Mesothelial cell of epicardium (in vitro differentiated cells): ENCODE data around the gene CH25H. TPM values are rescaled to one million over a fixed set of nuclear protein-coding genes. Genes with fewer than 3 reads are reported as not detected.

Experiments used
- DNase-seq, 2 experiments: peaks; one replicate each; pipeline ENCODE4 v3.0.0; 2021; ENCODE audit warnings: low spot score in 2 of 2; ENCODE audit not compliant: unreplicated experiment in 2 of 2
- H3K27ac Mint-ChIP-seq: 2 replicates; pipeline ENCODE4 v1.8.0; 2021; ENCODE audit warnings: mixed read lengths
- H3K27me3 Mint-ChIP-seq: 2 replicates; pipeline ENCODE4 v1.8.0; 2021; ENCODE audit warnings: low read depth, mixed read lengths
- H3K36me3 Mint-ChIP-seq: 2 replicates; pipeline ENCODE4 v1.8.0; 2021; ENCODE audit warnings: mixed read lengths
- H3K4me1 Mint-ChIP-seq: 2 replicates; pipeline ENCODE4 v1.8.0; 2021; ENCODE audit warnings: mixed read lengths
- H3K4me3 Mint-ChIP-seq: 2 replicates; pipeline ENCODE4 v1.8.0; 2021; ENCODE audit warnings: mild to moderate bottlenecking, moderate library complexity, mixed read lengths
- H3K9me3 Mint-ChIP-seq: 2 replicates; pipeline ENCODE4 v1.8.0; 2021; ENCODE audit warnings: mixed read lengths
- total RNA-seq: library from RNA; stranded (reverse); gene quantifications from 3 replicates; pipeline ENCODE4 v1.2.1, GENCODE V29; 2021
- TF ChIP-seq, protein P1 (sequence below): fragments of 200-600 bp; sonication (generic); IDR thresholded peaks from one replicate; pipeline ENCODE4 v1.5.0; 2021; ENCODE audit warnings: antibody characterized with exemption; ENCODE audit not compliant: unreplicated experiment

CH25H gene
- total RNA-seq, 1 donor from 2014 or later = not detected

DNA sequence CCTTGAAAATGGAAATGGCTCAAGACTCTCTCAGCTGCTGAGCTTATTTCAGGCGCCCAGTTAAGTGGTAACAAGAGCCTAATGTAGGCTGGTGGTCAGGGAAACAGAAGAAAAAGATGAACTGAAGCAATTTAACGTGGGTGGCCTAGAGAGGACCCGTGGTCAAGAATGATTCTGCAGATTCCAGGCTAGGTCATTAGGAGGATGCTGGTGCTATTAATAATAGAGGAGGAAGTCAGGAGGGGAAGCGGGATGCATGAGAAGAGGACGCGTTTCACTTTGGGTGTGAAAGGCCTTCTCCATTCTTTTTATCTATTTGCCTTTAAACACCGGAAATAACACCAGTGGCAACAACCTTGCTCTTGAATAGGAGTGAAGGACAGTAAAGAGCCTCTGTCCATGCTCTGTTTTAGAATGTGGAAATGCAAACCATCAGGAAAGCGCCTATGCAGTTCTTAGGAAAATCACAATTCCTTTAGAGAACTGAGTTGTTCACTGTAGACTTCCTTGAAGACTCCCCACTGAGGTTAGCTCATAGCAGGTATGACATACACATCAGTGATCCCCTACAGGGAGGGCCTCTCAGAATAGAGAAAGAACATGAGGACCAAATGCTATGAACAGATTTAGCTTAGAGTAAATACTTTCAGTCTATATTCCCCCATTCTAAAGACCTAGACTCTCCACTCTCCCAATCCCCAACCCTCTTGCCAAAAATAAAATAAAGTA is 35.9 kb upstream of the CH25H start:
- Mint-ChIP-seq H3K9me3 (no peaks in the 10 kb centered on the region), H3K27ac (no peak overlapping the region), H3K27me3 (no peaks in the 10 kb centered on the region), H3K4me1 (no peaks in the 10 kb centered on the region), H3K36me3 (peaks cover 4% of the 10 kb centered on the region), H3K4me3 (no peak overlapping the region)
- DNase-seq = no peak
- TF ChIP-seq, protein P1, sequence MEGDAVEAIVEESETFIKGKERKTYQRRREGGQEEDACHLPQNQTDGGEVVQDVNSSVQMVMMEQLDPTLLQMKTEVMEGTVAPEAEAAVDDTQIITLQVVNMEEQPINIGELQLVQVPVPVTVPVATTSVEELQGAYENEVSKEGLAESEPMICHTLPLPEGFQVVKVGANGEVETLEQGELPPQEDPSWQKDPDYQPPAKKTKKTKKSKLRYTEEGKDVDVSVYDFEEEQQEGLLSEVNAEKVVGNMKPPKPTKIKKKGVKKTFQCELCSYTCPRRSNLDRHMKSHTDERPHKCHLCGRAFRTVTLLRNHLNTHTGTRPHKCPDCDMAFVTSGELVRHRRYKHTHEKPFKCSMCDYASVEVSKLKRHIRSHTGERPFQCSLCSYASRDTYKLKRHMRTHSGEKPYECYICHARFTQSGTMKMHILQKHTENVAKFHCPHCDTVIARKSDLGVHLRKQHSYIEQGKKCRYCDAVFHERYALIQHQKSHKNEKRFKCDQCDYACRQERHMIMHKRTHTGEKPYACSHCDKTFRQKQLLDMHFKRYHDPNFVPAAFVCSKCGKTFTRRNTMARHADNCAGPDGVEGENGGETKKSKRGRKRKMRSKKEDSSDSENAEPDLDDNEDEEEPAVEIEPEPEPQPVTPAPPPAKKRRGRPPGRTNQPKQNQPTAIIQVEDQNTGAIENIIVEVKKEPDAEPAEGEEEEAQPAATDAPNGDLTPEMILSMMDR = no peak

DNA sequence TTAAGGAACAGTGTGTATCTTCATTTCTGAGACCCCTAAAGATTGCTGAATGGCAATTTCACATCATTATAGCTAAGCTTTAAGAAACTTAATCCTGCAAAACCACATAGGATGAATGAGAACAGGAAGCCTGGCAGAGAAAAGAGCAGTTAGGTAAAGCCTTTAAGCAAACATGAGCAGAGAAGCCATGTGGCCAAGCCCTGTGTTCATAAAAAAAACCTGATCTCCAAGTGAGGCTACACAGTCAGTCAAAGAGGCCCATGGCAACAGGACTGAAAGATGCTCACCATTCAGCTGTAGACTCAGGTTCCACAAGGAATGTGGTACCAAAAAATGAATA is 35.2 kb upstream of the CH25H start:
- H3K27ac Mint-ChIP-seq = no peak overlapping the region

DNA sequence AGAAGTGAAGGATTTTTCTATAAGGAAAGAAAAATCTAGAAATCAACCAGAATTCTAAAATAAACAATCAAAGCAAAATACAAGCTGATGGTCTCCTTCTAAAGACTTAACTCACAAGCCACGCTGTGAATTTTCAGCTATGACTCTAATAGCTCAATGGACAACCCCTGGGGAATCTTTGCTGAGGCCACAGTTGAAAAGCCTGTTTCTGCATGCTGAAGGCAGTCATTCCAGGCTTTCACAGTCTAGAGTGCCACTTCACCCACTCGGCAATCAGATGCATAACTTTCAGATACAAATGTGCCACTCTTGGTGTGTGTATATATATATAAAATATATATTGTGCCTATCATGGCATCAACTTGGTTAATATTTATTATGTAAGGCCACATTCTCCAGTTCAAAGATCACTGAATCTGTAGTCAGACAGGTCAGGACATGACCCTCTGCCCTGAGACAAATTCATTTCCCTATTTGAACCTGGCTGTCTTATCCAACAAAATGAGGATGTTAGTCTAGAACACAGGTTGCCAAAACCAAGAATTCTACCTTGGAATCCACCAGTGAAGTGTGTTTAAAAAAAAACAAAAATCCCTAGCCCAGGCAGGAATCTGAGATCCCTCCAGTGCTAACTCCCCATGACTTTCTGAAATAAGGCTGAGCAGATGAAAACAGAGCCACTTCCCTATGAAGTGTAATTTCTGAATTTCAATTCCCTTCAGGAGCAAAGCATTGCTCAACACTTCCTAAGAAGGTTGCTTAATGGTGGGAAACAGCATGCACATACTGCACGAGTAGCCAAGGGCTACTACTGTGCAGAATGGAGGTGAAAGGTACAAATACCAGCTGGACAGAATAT is 34.6 kb upstream of the CH25H start:
- TF ChIP-seq, protein P1 = no peak
- Mint-ChIP-seq H3K27ac (no peak overlapping the region), H3K4me3 (no peak overlapping the region), H3K27me3 (no peaks in the 10 kb centered on the region), H3K4me1 (no peaks in the 10 kb centered on the region), H3K9me3 (no peaks in the 10 kb centered on the region), H3K36me3 (peaks cover 4% of the 10 kb centered on the region)
- DNase-seq = no peak

More for the DNA sequence above, 35.2 kb upstream of the CH25H start:
- no peaks in the 10 kb centered on the region for H3K4me1 Mint-ChIP-seq
- no peaks in the 10 kb centered on the region for H3K27me3 Mint-ChIP-seq
- DNase-seq = no peak
- H3K9me3 Mint-ChIP-seq = no peaks in the 10 kb centered on the region
- no peak overlapping the region for H3K4me3 Mint-ChIP-seq
- peaks cover 4% of the 10 kb centered on the region for H3K36me3 Mint-ChIP-seq
- TF ChIP-seq, protein P1 = no peak

DNA sequence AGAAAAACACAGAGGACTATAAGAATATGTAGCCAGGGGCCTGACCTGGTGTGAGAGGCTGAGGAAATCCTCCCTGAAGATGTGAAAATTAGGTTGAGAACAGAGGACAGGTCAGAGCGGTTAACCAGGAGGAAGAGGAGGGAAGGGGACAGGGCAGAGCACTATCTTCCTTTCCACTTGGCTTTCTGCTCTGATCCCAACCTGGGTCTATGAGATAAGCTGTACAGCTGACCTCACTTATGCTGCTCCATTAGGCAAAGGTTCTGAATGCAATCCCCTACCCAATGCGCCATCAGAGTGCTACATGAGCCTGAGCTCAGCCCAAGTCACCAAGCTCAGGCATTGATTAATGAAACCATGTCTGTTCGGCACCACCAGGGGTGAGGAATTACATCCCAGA is 33.9 kb upstream of the CH25H start:
- peaks cover 4% of the 10 kb centered on the region for H3K36me3 Mint-ChIP-seq
- no peaks in the 10 kb centered on the region for H3K27me3 Mint-ChIP-seq
- H3K27ac Mint-ChIP-seq = no peak overlapping the region
- TF ChIP-seq, protein P1 = no peak
- no peaks in the 10 kb centered on the region for H3K9me3 Mint-ChIP-seq
- no peak for DNase-seq
- no peaks in the 10 kb centered on the region for H3K4me1 Mint-ChIP-seq
- no peak overlapping the region for H3K4me3 Mint-ChIP-seq

DNA sequence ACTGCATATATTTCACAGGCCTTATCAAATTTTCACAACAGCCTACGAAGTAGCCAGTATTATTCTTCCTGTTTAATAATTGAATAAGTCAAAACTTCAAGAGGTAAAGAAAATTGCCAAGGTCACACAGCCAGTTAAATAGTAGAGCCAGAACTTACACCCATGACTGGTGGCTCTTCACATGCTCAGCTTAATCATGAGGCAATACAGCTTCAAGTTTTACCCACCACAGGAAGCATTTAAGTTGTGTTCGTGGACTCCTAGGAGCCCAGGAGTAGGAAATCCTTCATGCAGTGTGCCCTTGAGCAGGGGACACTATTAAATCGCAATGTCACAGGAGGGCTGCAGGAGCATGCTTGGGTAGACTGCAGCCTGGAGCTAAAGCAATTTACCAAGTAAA is 33.4 kb upstream of the CH25H start:
- DNase-seq = no peak
- Mint-ChIP-seq H3K4me3 (no peak overlapping the region), H3K27ac (no peak overlapping the region), H3K4me1 (no peaks in the 10 kb centered on the region), H3K27me3 (no peaks in the 10 kb centered on the region), H3K9me3 (no peaks in the 10 kb centered on the region), H3K36me3 (peaks cover 4% of the 10 kb centered on the region)
- TF ChIP-seq, protein P1 = no peak
